ENCODE results near the gene MTX1. TPM values are rescaled to one million over a fixed set of nuclear protein-coding genes. Genes with fewer than 3 reads are reported as not detected.
"Not testable (repeated sequence)": the region's sequence is repeated elsewhere in the genome, so short reads cannot be mapped to it uniquely, and the experiment has no call there.

Gene MTX1
- total and polyA plus RNA-seq, 2 donors = 35.1 to 36.8 TPM

- WGBS = 89% methylated on average over 21 of the region's 21 CpGs
- H3K4me1 ChIP-seq (ENCODE audit: control insufficient read depth in 2 of 2, insufficient read depth in 2 of 2, low read length in 2 of 2) = no peaks in the 10 kb centered on the region
- H3K4me3 ChIP-seq (ENCODE audit: low read length in 2 of 2) = no peak overlapping the region
- no peaks in the 10 kb centered on the region for H3K9me3 ChIP-seq (ENCODE audit: control insufficient read depth in 2 of 2, insufficient read depth in 1 of 2, low read length in 1 of 2)
- H3K27me3 ChIP-seq (ENCODE audit: control insufficient read depth in 2 of 2, insufficient read depth in 1 of 2, low read length in 1 of 2) = no peaks in the 10 kb centered on the region
- H3K36me3 ChIP-seq (ENCODE audit: control insufficient read depth in 2 of 2, insufficient read depth in 2 of 2, low read length in 1 of 2) = peaks cover 0 to 5% of the 10 kb centered on the region in 2 donors
- no peak for DNase-seq (ENCODE audit: low read depth in 6 of 9, low spot score in 9 of 9)
- H3K27ac ChIP-seq (ENCODE audit: low read depth in 1 of 2, low read length in 1 of 2) = no peak overlapping the region
These were observed 23.4 kb upstream of the MTX1 start for GRCh38 chr1:155184835-155185782.

- Histone ChIP-seq H3K9me3 (ENCODE audit: control insufficient read depth in 2 of 2, insufficient read depth in 1 of 2, low read length in 1 of 2) (no peaks in the 10 kb centered on the region), H3K4me1 (ENCODE audit: control insufficient read depth in 2 of 2, insufficient read depth in 2 of 2, low read length in 2 of 2) (no peaks in the 10 kb centered on the region), H3K27ac (ENCODE audit: low read depth in 1 of 2, low read length in 1 of 2) (no peak overlapping the region), H3K4me3 (ENCODE audit: low read length in 2 of 2) (no peak overlapping the region), H3K36me3 (ENCODE audit: control insufficient read depth in 2 of 2, insufficient read depth in 2 of 2, low read length in 1 of 2) (peaks cover 0 to 5% of the 10 kb centered on the region in 2 donors), H3K27me3 (ENCODE audit: control insufficient read depth in 2 of 2, insufficient read depth in 1 of 2, low read length in 1 of 2) (no peaks in the 10 kb centered on the region)
- no peak for DNase-seq (ENCODE audit: low read depth in 6 of 9, low spot score in 9 of 9)
- 89% methylated on average over 6 of the region's 6 CpGs for WGBS
These were observed 22.8 kb upstream of the MTX1 start for GRCh38 chr1:155185783-155186066.

DNA sequence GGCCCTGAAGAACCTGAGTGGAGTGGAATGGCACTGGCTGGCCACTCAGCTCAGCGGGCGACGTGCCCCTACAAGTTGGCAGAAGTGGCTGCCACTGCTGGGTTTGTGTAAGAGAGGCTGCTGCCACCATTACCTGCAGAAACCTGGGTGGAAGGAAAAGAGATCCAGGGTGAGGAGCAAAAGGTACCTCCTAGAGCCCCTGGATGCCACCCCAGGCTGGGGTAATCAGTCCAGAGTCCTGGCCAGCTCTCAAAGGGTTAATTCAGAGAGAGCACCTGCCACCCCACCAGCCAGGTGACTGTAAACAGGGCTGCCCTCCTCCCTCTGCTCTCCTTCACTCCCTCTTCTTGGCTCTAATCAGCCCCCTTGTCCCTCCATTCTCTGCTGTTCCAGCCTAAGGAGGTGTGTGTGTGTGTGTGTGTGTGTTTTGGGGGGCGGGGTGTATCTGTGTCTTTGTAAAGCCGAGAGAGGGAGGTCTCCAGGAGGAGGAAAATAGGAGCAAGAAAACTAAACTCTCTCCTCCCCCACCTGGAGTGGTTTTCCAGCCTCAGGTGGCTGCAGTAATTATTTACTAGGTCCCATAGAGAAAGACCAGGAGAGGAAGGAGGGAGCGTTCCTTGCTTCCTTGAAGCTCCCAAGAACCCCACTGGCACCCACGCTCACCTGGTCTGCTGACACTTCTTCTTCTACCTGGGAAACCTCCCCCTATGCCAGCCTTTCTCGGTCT lies 22.3 kb upstream of the MTX1 start:
- no peak for DNase-seq (ENCODE audit: low read depth in 6 of 9, low spot score in 9 of 9)
- no peak overlapping the region for H3K4me3 ChIP-seq (ENCODE audit: low read length in 2 of 2)
- 91% methylated on average over 8 of the region's 8 CpGs for WGBS
- H3K9me3 ChIP-seq (ENCODE audit: control insufficient read depth in 2 of 2, insufficient read depth in 1 of 2, low read length in 1 of 2) = no peaks in the 10 kb centered on the region
- no peaks in the 10 kb centered on the region for H3K4me1 ChIP-seq (ENCODE audit: control insufficient read depth in 2 of 2, insufficient read depth in 2 of 2, low read length in 2 of 2)
- peaks cover 0 to 5% of the 10 kb centered on the region in 2 donors for H3K36me3 ChIP-seq (ENCODE audit: control insufficient read depth in 2 of 2, insufficient read depth in 2 of 2, low read length in 1 of 2)
- H3K27me3 ChIP-seq (ENCODE audit: control insufficient read depth in 2 of 2, insufficient read depth in 1 of 2, low read length in 1 of 2) = no peaks in the 10 kb centered on the region
- H3K27ac ChIP-seq (ENCODE audit: low read depth in 1 of 2, low read length in 1 of 2) = no peak overlapping the region

DNA sequence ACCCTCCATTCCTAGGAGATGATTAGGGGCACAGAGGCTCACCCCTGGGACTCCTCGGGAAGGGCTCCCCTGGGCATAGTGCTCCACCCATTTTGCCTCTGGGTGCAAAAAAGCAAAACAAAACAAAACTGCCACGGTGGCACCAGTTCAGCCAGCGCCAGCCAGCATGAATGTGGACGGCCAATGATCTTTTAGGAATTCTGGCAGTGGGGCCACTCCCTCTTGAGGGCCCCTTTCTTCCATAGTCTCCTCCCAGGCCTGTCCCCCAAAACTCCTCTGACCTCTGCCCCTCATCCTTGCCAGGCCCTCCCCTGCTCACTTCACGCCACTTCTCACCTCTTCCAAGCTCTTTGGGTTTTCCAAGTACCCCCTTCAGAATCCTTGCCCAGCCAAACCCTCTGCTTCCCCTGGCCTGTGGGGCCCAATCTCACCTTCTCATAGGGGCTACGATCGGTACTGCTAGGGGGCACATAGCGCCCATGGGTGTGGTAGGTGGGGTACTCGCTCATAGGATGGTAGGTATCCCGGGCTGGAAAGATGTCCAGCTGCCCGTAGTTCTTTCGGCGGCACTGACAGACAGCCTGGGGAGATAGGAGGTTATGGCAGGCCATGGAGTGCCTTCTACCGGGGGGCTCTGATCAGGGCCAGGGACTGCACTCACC lies 21.6 kb upstream of the MTX1 start:
- H3K27me3 ChIP-seq (ENCODE audit: control insufficient read depth in 2 of 2, insufficient read depth in 1 of 2, low read length in 1 of 2) = no peaks in the 10 kb centered on the region
- no peaks in the 10 kb centered on the region for H3K4me1 ChIP-seq (ENCODE audit: control insufficient read depth in 2 of 2, insufficient read depth in 2 of 2, low read length in 2 of 2)
- no peak overlapping the region for H3K27ac ChIP-seq (ENCODE audit: low read depth in 1 of 2, low read length in 1 of 2)
- no peaks in the 10 kb centered on the region for H3K9me3 ChIP-seq (ENCODE audit: control insufficient read depth in 2 of 2, insufficient read depth in 1 of 2, low read length in 1 of 2)
- DNase-seq (ENCODE audit: low read depth in 6 of 9, low spot score in 9 of 9) = no peak
- H3K36me3 ChIP-seq (ENCODE audit: control insufficient read depth in 2 of 2, insufficient read depth in 2 of 2, low read length in 1 of 2) = peaks cover 0 to 5% of the 10 kb centered on the region in 2 donors
- H3K4me3 ChIP-seq (ENCODE audit: low read length in 2 of 2) = no peak overlapping the region
- 92% methylated on average over 14 of the region's 14 CpGs for WGBS

DNA sequence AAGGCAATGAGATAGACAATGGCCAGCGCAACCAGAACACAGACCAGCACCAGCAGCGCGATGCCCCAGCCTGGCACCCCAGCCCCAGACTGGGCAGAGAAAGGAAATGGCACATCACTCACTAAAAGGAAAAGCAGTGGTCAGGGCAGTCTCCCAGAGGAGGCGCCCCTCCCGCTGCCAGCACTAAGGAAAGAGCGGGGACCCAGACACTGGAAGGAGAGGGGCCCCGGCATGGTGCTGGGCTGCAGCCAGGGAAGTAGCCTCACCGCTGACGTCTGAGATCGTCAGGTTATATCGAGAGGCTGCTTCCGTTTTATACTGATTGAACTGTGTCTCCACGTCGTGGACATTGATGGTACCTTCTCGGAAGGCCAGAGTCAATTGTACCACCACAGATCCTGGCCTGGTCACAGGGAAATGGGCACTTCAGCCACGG lies 21.0 kb upstream of the MTX1 start:
- WGBS = 85% methylated on average over 16 of the region's 16 CpGs
- Histone ChIP-seq H3K36me3 (ENCODE audit: control insufficient read depth in 2 of 2, insufficient read depth in 2 of 2, low read length in 1 of 2) (peaks cover 0 to 5% of the 10 kb centered on the region in 2 donors), H3K9me3 (ENCODE audit: control insufficient read depth in 2 of 2, insufficient read depth in 1 of 2, low read length in 1 of 2) (no peaks in the 10 kb centered on the region), H3K4me3 (ENCODE audit: low read length in 2 of 2) (no peak overlapping the region), H3K27ac (ENCODE audit: low read depth in 1 of 2, low read length in 1 of 2) (no peak overlapping the region), H3K27me3 (ENCODE audit: control insufficient read depth in 2 of 2, insufficient read depth in 1 of 2, low read length in 1 of 2) (peaks cover 0 to 2% of the 10 kb centered on the region in 2 donors), H3K4me1 (ENCODE audit: control insufficient read depth in 2 of 2, insufficient read depth in 2 of 2, low read length in 2 of 2) (peaks cover 2 to 3% of the 10 kb centered on the region in 2 donors)
- DNase-seq (ENCODE audit: low read depth in 6 of 9, low spot score in 9 of 9) = no peak

DNA sequence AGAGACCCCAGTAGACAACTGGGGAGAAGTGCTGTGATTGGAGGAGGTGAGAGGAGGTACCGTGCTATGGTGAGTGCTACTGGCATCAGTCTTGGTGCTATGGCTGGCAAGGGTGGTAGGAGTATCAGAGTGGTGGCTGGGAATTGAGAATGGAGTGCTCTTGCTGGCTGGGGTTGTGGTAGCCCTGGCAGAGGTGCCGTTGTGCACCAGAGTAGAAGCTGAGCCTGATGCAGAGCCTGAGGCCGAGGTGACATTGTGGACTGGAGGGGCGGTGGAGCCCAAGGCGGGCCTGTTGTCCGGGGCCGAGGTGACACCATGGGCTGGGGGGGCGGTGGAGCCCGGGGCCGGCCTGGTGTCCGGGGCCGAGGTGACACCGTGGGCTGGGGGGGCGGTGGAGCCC lies 20.2 kb upstream of the MTX1 start:
- DNase-seq (ENCODE audit: low read depth in 6 of 9, low spot score in 9 of 9) = no peak
- 97% methylated on average over 14 of the region's 14 CpGs for WGBS
- H3K27ac ChIP-seq (ENCODE audit: low read depth in 1 of 2, low read length in 1 of 2) = no peak overlapping the region
- H3K36me3 ChIP-seq (ENCODE audit: control insufficient read depth in 2 of 2, insufficient read depth in 2 of 2, low read length in 1 of 2) = peaks cover 0 to 5% of the 10 kb centered on the region in 2 donors
- peaks cover 0 to 8% of the 10 kb centered on the region in 2 donors for H3K27me3 ChIP-seq (ENCODE audit: control insufficient read depth in 2 of 2, insufficient read depth in 1 of 2, low read length in 1 of 2)
- H3K9me3 ChIP-seq (ENCODE audit: control insufficient read depth in 2 of 2, insufficient read depth in 1 of 2, low read length in 1 of 2) = peaks cover 0 to under 1% of the 10 kb centered on the region in 2 donors
- H3K4me1 ChIP-seq (ENCODE audit: control insufficient read depth in 2 of 2, insufficient read depth in 2 of 2, low read length in 2 of 2) = peaks cover 8 to 10% of the 10 kb centered on the region in 2 donors
- no peak overlapping the region for H3K4me3 ChIP-seq (ENCODE audit: low read length in 2 of 2)

GRCh38 chr1:155189926-155190325 lies 18.6 kb upstream of the MTX1 start:
- H3K4me3 ChIP-seq (ENCODE audit: low read length in 2 of 2); H3K9me3 ChIP-seq (ENCODE audit: control insufficient read depth in 2 of 2, insufficient read depth in 1 of 2, low read length in 1 of 2); H3K27ac ChIP-seq (ENCODE audit: low read depth in 1 of 2, low read length in 1 of 2); H3K36me3 ChIP-seq (ENCODE audit: control insufficient read depth in 2 of 2, insufficient read depth in 2 of 2, low read length in 1 of 2); DNase-seq (ENCODE audit: low read depth in 6 of 9, low spot score in 9 of 9): not testable (repeated sequence)
- H3K27me3 ChIP-seq (ENCODE audit: control insufficient read depth in 2 of 2, insufficient read depth in 1 of 2, low read length in 1 of 2) = peaks cover 0 to 20% of the 10 kb centered on the region in 2 donors
- WGBS = 98% methylated on average over 25 of the region's 45 CpGs
- peaks cover 20 to 23% of the 10 kb centered on the region in 2 donors for H3K4me1 ChIP-seq (ENCODE audit: control insufficient read depth in 2 of 2, insufficient read depth in 2 of 2, low read length in 2 of 2)

DNA sequence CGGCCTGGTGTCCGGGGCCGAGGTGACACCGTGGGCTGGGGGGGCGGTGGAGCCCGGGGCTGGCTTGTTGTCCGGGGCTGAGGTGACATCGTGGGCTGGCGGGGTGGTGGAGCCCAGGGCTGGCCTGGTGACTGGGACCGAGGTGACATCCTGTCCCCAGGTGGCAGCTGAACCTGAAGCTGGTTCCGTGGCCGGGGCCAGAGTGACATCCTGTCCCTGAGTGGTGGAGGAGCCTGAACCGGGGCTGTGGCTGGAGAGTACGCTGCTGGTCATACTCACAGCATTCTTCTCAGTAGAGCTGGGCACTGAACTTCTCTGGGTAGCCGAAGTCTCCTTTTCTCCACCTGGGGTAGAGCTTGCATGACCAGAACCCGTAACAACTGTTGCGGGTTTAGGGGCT lies 16.6 kb upstream of the MTX1 start:
- Histone ChIP-seq H3K27me3 (ENCODE audit: control insufficient read depth in 2 of 2, insufficient read depth in 1 of 2, low read length in 1 of 2) (peaks cover 0 to 21% of the 10 kb centered on the region in 2 donors), H3K27ac (ENCODE audit: low read depth in 1 of 2, low read length in 1 of 2) (no peak overlapping the region), H3K4me3 (ENCODE audit: low read length in 2 of 2) (no peak overlapping the region), H3K4me1 (ENCODE audit: control insufficient read depth in 2 of 2, insufficient read depth in 2 of 2, low read length in 2 of 2) (peaks cover 20 to 28% of the 10 kb centered on the region in 2 donors), H3K9me3 (ENCODE audit: control insufficient read depth in 2 of 2, insufficient read depth in 1 of 2, low read length in 1 of 2) (peaks cover 0 to 10% of the 10 kb centered on the region in 2 donors), H3K36me3 (ENCODE audit: control insufficient read depth in 2 of 2, insufficient read depth in 2 of 2, low read length in 1 of 2) (no peaks in the 10 kb centered on the region)
- DNase-seq (ENCODE audit: low read depth in 6 of 9, low spot score in 9 of 9) = no peak
- 94% methylated on average over 17 of the region's 17 CpGs for WGBS

All from thymus (tissue), 11 donors.